ENCODE data around the gene GJC1.

DNA sequence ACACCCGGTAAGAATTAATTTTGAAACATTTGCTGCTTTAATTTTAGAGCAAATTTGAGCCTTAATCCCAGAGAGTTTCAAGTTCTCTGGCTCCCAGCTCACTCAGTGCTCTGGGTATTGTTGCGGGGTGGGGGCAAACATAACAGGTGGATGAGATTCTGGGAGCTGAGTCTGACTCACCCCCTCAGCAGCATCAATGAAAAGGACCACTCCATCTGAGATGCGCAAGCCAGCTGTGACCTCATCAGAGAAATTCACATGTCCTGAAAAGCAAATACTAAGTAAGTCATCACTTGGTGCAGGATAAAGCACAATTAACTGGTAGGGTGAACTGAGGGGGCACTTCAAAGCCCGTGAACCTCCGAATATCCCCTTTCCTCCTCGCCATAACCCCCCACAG is 49.3 kb upstream of the GJC1 start:
- TF ChIP-seq, protein P1, sequence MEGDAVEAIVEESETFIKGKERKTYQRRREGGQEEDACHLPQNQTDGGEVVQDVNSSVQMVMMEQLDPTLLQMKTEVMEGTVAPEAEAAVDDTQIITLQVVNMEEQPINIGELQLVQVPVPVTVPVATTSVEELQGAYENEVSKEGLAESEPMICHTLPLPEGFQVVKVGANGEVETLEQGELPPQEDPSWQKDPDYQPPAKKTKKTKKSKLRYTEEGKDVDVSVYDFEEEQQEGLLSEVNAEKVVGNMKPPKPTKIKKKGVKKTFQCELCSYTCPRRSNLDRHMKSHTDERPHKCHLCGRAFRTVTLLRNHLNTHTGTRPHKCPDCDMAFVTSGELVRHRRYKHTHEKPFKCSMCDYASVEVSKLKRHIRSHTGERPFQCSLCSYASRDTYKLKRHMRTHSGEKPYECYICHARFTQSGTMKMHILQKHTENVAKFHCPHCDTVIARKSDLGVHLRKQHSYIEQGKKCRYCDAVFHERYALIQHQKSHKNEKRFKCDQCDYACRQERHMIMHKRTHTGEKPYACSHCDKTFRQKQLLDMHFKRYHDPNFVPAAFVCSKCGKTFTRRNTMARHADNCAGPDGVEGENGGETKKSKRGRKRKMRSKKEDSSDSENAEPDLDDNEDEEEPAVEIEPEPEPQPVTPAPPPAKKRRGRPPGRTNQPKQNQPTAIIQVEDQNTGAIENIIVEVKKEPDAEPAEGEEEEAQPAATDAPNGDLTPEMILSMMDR (IDR thresholded peaks at IDR 0.05; ENCODE audit: borderline replicate concordance, extremely low read depth, low read length, poor library complexity, severe bottlenecking), result no peak
- TF ChIP-seq EZH2 (IDR thresholded peaks at IDR 0.05; ENCODE audit: borderline replicate concordance, low read depth, low read length, severe bottlenecking), result no peak

Measured in DND-41 (cell line).